Ascending aorta (tissue), 2 donors: ENCODE measurements around the gene MFGE8. TPM values are rescaled to one million over a fixed set of nuclear protein-coding genes. Genes with fewer than 3 reads are reported as not detected.
A peak's percentile ranks its signal among the peaks of the same experiment; 100 is the strongest.

ENCODE experiments used
- DNase-seq, 2 donors: peaks; one replicate each; pipeline ENCODE4 v3.0.0-alpha.2; 2019; ENCODE audit warnings: low spot score in 2 of 2
- H3K27ac ChIP-seq, 2 donors: fragments of 200-600 bp; sonication (generic); one replicate each; pipeline ENCODE4 v1.5.1; 2016 to 2017; ENCODE audit warnings: mild to moderate bottlenecking in 1 of 2
- H3K27me3 ChIP-seq: fragments of 200-600 bp; sonication (generic); one replicate; pipeline ENCODE4 v1.5.1; 2017
- H3K36me3 ChIP-seq, 2 donors: fragments of 200-600 bp; sonication (generic); one replicate each; pipeline ENCODE4 v1.5.1; 2016
- H3K4me1 ChIP-seq, 2 donors: fragments of 200-600 bp; sonication (generic); one replicate each; pipeline ENCODE4 v1.5.1; 2016 to 2017; ENCODE audit warnings: mild to moderate bottlenecking in 1 of 2
- H3K4me3 ChIP-seq, 2 donors: fragments of 200-600 bp; sonication (generic); one replicate each; pipeline ENCODE4 v1.5.1; 2016 to 2017; ENCODE audit warnings: mild to moderate bottlenecking in 1 of 2
- H3K9me3 ChIP-seq, 2 donors: fragments of 200-600 bp; sonication (generic); one replicate each; pipeline ENCODE4 v1.5.1; 2016
- CTCF ChIP-seq, 3 experiments: fragments of 200-600 bp in 2 of 3; fragments of 450-650 bp in 1 of 3; sonication (generic) in 2 of 3; IDR thresholded peaks; one replicate each; pipeline ENCODE4 v1.5.1; 2016 to 2019; ENCODE audit warnings: antibody characterized with exemption in 3 of 3, mild to moderate bottlenecking in 1 of 3, moderate library complexity in 1 of 3
- intact Hi-C: fragments of 100-400 bp; cut with DNase I; formaldehyde crosslinking; loops from one replicate; pipeline ENCODE4 v1.15.1; 2023
- total RNA-seq: library from RNA; depleted of rRNA; stranded (reverse); fragments of >200 nt; gene quantifications from one replicate; pipeline ENCODE4 v1.1.0, GENCODE V29; 2016

The MFGE8 gene
- total RNA-seq, 1 donor from 2014 or later: 1,738 TPM

- peaks cover 9 to 82% of the 10 kb centered on the region in 2 donors for H3K4me1 ChIP-seq
- H3K27me3 ChIP-seq: no peaks in the 10 kb centered on the region
- intact Hi-C loops: loop anchor here (5.0 kb wide), 1 partner anchor 227 kb away; no protein-coding TSS in a partner anchor
- no peak for DNase-seq
- no peak for TF ChIP-seq CTCF (IDR thresholded peaks at IDR 0.05)
- no peaks in the 10 kb centered on the region for H3K9me3 ChIP-seq
- H3K27ac ChIP-seq: peak overlapping the region; percentile 81 to 83
- no peak overlapping the region for H3K4me3 ChIP-seq
- H3K36me3 ChIP-seq: peaks cover 45 to 68% of the 10 kb centered on the region in 2 donors
These were observed 12.7 kb downstream of the MFGE8 start for GRCh38 chr15:88900309-88900981.

- Histone ChIP-seq H3K27ac (peak overlapping the region; percentile 81 to 83), H3K4me3 (no peak overlapping the region), H3K4me1 (peaks cover 3 to 74% of the 10 kb centered on the region in 2 donors), H3K36me3 (peaks cover 40 to 58% of the 10 kb centered on the region in 2 donors), H3K27me3 (no peaks in the 10 kb centered on the region), H3K9me3 (no peaks in the 10 kb centered on the region)
- intact Hi-C loops: loop anchor here (5.0 to 10.0 kb wide), 2 partner anchors 298 to 436 kb away; partner anchors contain the start of gene POLG
- DNase-seq: no peak
- TF ChIP-seq CTCF (IDR thresholded peaks at IDR 0.05): no peak
These were observed 13.9 kb downstream of the MFGE8 start for GRCh38 chr15:88899251-88899650.

- DNase-seq: no peak
- Histone ChIP-seq H3K36me3 (peaks cover 36 to 54% of the 10 kb centered on the region in 2 donors), H3K4me3 (no peak overlapping the region), H3K9me3 (no peaks in the 10 kb centered on the region), H3K4me1 (peaks cover 3 to 77% of the 10 kb centered on the region in 2 donors), H3K27me3 (no peaks in the 10 kb centered on the region), H3K27ac (peak overlapping the region; percentile 81 to 83)
- intact Hi-C loops: loop anchor here (5.0 to 10.0 kb wide), 2 partner anchors 299 to 436 kb away; partner anchors contain the start of gene POLG
- no peak for TF ChIP-seq CTCF (IDR thresholded peaks at IDR 0.05)
These were observed 14.4 kb downstream of the MFGE8 start for GRCh38 chr15:88898736-88899135.

- Histone ChIP-seq H3K27ac (peak overlapping the region; percentile 81 to 83), H3K9me3 (no peaks in the 10 kb centered on the region), H3K27me3 (no peaks in the 10 kb centered on the region), H3K36me3 (peaks cover 25 to 43% of the 10 kb centered on the region in 2 donors), H3K4me1 (peaks cover 3 to 68% of the 10 kb centered on the region in 2 donors), H3K4me3 (peak overlapping the region in 1 of 2 donors; percentile 28)
- intact Hi-C loops: loop anchor here (5.0 to 10.0 kb wide), 2 partner anchors 300 to 437 kb away; partner anchors contain the start of gene POLG
- TF ChIP-seq CTCF (IDR thresholded peaks at IDR 0.05): peak; percentile 70 to 80 (median 71)
- peak; percentile 68 to 94 for DNase-seq
These were observed 15.6 kb downstream of the MFGE8 start for GRCh38 chr15:88897456-88898194.

- TF ChIP-seq CTCF (IDR thresholded peaks at IDR 0.05): no peak
- Histone ChIP-seq H3K27me3 (no peaks in the 10 kb centered on the region), H3K9me3 (no peaks in the 10 kb centered on the region), H3K27ac (peak overlapping the region; percentile 81 to 83), H3K4me1 (peaks cover 3 to 62% of the 10 kb centered on the region in 2 donors), H3K36me3 (peaks cover 20 to 40% of the 10 kb centered on the region in 2 donors), H3K4me3 (no peak overlapping the region)
- no peak for DNase-seq
- intact Hi-C loops: loop anchor here (5.0 to 10.0 kb wide), 2 partner anchors 300 to 438 kb away; partner anchors contain the start of gene POLG
These were observed 16.1 kb downstream of the MFGE8 start for GRCh38 chr15:88897142-88897455.
